Spinal cord (tissue), 10 donors: Measurements from ENCODE around the gene GNL2. TPM values are rescaled to one million over a fixed set of nuclear protein-coding genes. Genes with fewer than 3 reads are reported as not detected.
A peak's percentile ranks its signal among the peaks of the same experiment; 100 is the strongest.
"Not testable (repeated sequence)": the region's sequence is repeated elsewhere in the genome, so short reads cannot be mapped to it uniquely, and the experiment has no call there.

ENCODE experiments used
- DNase-seq, 6 donors: peaks; one replicate each; pipeline versions ENCODE4 v3.0.0 to v3.0.0-alpha.2; 2013 to 2015; ENCODE audit warnings: low spot score in 6 of 6, low read depth in 4 of 6
- H3K27ac ChIP-seq: one replicate; pipeline ENCODE4 v1.5.1; 2013; ENCODE audit warnings: low read depth, low read length, control low read depth
- H3K27me3 ChIP-seq: one replicate; pipeline ENCODE4 v1.6.1; 2013; ENCODE audit warnings: low read length; ENCODE audit not compliant: control insufficient read depth, insufficient read depth
- H3K36me3 ChIP-seq: one replicate; pipeline ENCODE4 v1.6.1; 2013; ENCODE audit warnings: low read length; ENCODE audit not compliant: control insufficient read depth, insufficient read depth
- H3K4me1 ChIP-seq: one replicate; pipeline ENCODE4 v1.6.1; 2013; ENCODE audit warnings: low read length; ENCODE audit not compliant: control insufficient read depth, insufficient read depth
- H3K4me3 ChIP-seq: one replicate; pipeline ENCODE4 v1.5.1; 2013; ENCODE audit warnings: low read depth, low read length, control low read depth
- H3K9me3 ChIP-seq: one replicate; pipeline ENCODE4 v1.6.1; 2013; ENCODE audit warnings: low read length; ENCODE audit not compliant: control insufficient read depth, insufficient read depth
- WGBS: methylation state at CpG from one replicate; pipeline ENCODE4 v1.1.5; 2013; ENCODE audit warnings: missing lambda C conversion rate; ENCODE audit not compliant: insufficient coverage; 5-methylcytosine and 5-hydroxymethylcytosine counted together
- polyA plus RNA-seq, 2 donors: library from polyadenylated mRNA; unstranded; fragments of 120-200 nt; gene quantifications; one replicate each; pipeline ENCODE4 v1.2.1, GENCODE V29; 2013; ENCODE audit not compliant: insufficient read length in 2 of 2
- total RNA-seq, 2 donors: library from RNA; depleted of rRNA in 1 of 2; stranded (reverse); fragments of 120-200 nt in 1 of 2; fragments of >200 nt in 1 of 2; gene quantifications; one replicate each; pipeline versions ENCODE4 v1.2.3 to v1.2.4, GENCODE V29; 2013 to 2014
- donor health status: healthy.

GNL2 gene
- total and polyA plus RNA-seq, 4 donors, result 37.3 to 67.6 (median 43.3) TPM

GRCh38 chr1:37593726-37594125, 2.0 kb downstream of the GNL2 start:
- no peak overlapping the region for H3K27ac ChIP-seq
- WGBS, result 94% methylated on average over 3 of the region's 6 CpGs
- no peaks in the 10 kb centered on the region for H3K27me3 ChIP-seq
- H3K36me3 ChIP-seq, result peaks cover 15% of the 10 kb centered on the region
- no peak for DNase-seq
- no peaks in the 10 kb centered on the region for H3K9me3 ChIP-seq
- peaks cover 5% of the 10 kb centered on the region for H3K4me1 ChIP-seq
- H3K4me3 ChIP-seq, result no peak overlapping the region

- H3K9me3 ChIP-seq, result no peaks in the 10 kb centered on the region
- WGBS, result no CpG with 5 or more reads among the region's 2 CpGs
- H3K4me1 ChIP-seq, result no peaks in the 10 kb centered on the region
- H3K36me3 ChIP-seq, result peaks cover 33% of the 10 kb centered on the region
- no peak overlapping the region for H3K4me3 ChIP-seq
- DNase-seq, result no peak
- H3K27me3 ChIP-seq, result no peaks in the 10 kb centered on the region
- H3K27ac ChIP-seq, result no peak overlapping the region
Observed at GRCh38 chr1:37588939-37589338, 6.8 kb downstream of the GNL2 start.

GRCh38 chr1:37584544-37584943, 11.2 kb downstream of the GNL2 start:
- H3K9me3 ChIP-seq, H3K27ac ChIP-seq, H3K27me3 ChIP-seq, DNase-seq, H3K4me1 ChIP-seq, H3K4me3 ChIP-seq: not testable (repeated sequence)
- 100% methylated on average over 2 of the region's 4 CpGs for WGBS
- H3K36me3 ChIP-seq, result peaks cover 46% of the 10 kb centered on the region

- 100% methylated on average over 2 of the region's 5 CpGs for WGBS
- no peak for DNase-seq
- no peaks in the 10 kb centered on the region for H3K9me3 ChIP-seq
- H3K36me3 ChIP-seq, result peaks cover 51% of the 10 kb centered on the region
- no peaks in the 10 kb centered on the region for H3K27me3 ChIP-seq
- no peak overlapping the region for H3K4me3 ChIP-seq
- H3K4me1 ChIP-seq, result no peaks in the 10 kb centered on the region
- H3K27ac ChIP-seq, result no peak overlapping the region
Observed at GRCh38 chr1:37575692-37576091, 20.0 kb downstream of the GNL2 start.

GRCh38 chr1:37574834-37575480, 20.8 kb downstream of the GNL2 start:
- WGBS, result 88% methylated on average over 3 of the region's 7 CpGs
- H3K9me3 ChIP-seq, result no peaks in the 10 kb centered on the region
- H3K27me3 ChIP-seq, result no peaks in the 10 kb centered on the region
- no peak for DNase-seq
- peaks cover 49% of the 10 kb centered on the region for H3K36me3 ChIP-seq
- H3K27ac ChIP-seq, result no peak overlapping the region
- H3K4me3 ChIP-seq, result no peak overlapping the region
- no peaks in the 10 kb centered on the region for H3K4me1 ChIP-seq

GRCh38 chr1:37570528-37571334, 25.0 kb downstream of the GNL2 start:
- WGBS, result no CpG with 5 or more reads among the region's 3 CpGs
- Histone ChIP-seq H3K4me3 (no peak overlapping the region), H3K27me3 (no peaks in the 10 kb centered on the region), H3K9me3 (no peaks in the 10 kb centered on the region), H3K27ac (no peak overlapping the region), H3K36me3 (peaks cover 45% of the 10 kb centered on the region), H3K4me1 (no peaks in the 10 kb centered on the region)
- no peak for DNase-seq

- WGBS, result 79% methylated on average over 3 of the region's 3 CpGs
- no peak overlapping the region for H3K4me3 ChIP-seq
Observed at GRCh38 chr1:37567023-37567422, 28.7 kb downstream of the GNL2 start.

GRCh38 chr1:37564892-37565291, 30.8 kb downstream of the GNL2 start:
- Histone ChIP-seq H3K27ac (no peak overlapping the region), H3K27me3 (no peaks in the 10 kb centered on the region), H3K9me3 (no peaks in the 10 kb centered on the region)

More at GRCh38 chr1:37567023-37567422, 28.7 kb downstream of the GNL2 start:
- H3K27me3 ChIP-seq, result no peaks in the 10 kb centered on the region
- no peak overlapping the region for H3K27ac ChIP-seq
- H3K9me3 ChIP-seq, result no peaks in the 10 kb centered on the region
- H3K4me1 ChIP-seq, result no peaks in the 10 kb centered on the region
- H3K36me3 ChIP-seq, result peaks cover 44% of the 10 kb centered on the region
- no peak for DNase-seq

GRCh38 chr1:37562984-37563383, 32.8 kb downstream of the GNL2 start:
- WGBS, result 100% methylated on average over 1 of the region's 1 CpG

More at GRCh38 chr1:37564892-37565291, 30.8 kb downstream of the GNL2 start:
- DNase-seq, result peak in 1 of 6 donors; percentile 69
- Histone ChIP-seq H3K4me1 (no peaks in the 10 kb centered on the region), H3K4me3 (no peak overlapping the region), H3K36me3 (peaks cover 42% of the 10 kb centered on the region)

More at GRCh38 chr1:37562984-37563383, 32.8 kb downstream of the GNL2 start:
- Histone ChIP-seq H3K4me3 (no peak overlapping the region), H3K9me3 (no peaks in the 10 kb centered on the region), H3K27me3 (no peaks in the 10 kb centered on the region), H3K4me1 (no peaks in the 10 kb centered on the region), H3K27ac (no peak overlapping the region), H3K36me3 (peaks cover 32% of the 10 kb centered on the region)
- DNase-seq, result no peak
